ENCODE data around the gene RAB29. TPM values are rescaled to one million over a fixed set of nuclear protein-coding genes. Genes with fewer than 3 reads are reported as not detected.
A peak's percentile ranks its signal among the peaks of the same experiment; 100 is the strongest.

Gene RAB29
- total RNA-seq, 4 donors from 2014 or later = 11.1 to 78.4 (median 14.9) TPM

GRCh38 chr1:205787287-205787916, 12.1 kb upstream of the RAB29 start:
- Histone ChIP-seq H3K9me3 (no peaks in the 10 kb centered on the region), H3K4me3 (no peak overlapping the region), H3K27me3 (no peaks in the 10 kb centered on the region), H3K4me1 (peaks cover 0 to 12% (median 0%) of the 10 kb centered on the region in 4 donors), H3K36me3 (peaks cover 0 to 33% (median 0%) of the 10 kb centered on the region in 3 donors), H3K27ac (no peak overlapping the region)
- TF ChIP-seq POLR2A (IDR thresholded peaks at IDR 0.05) (no peak), EP300 (IDR thresholded peaks at IDR 0.05) (no peak), CTCF (IDR thresholded peaks at IDR 0.05) (no peak)
- WGBS, 2 donors = 75 to 78% methylated on average over 10 of the region's 10 CpGs
- no peak for DNase-seq (ENCODE audit: low spot score in 2 of 2)

GRCh38 chr1:205786601-205787000, 11.3 kb upstream of the RAB29 start:
- no peak for DNase-seq (ENCODE audit: low spot score in 2 of 2)
- peaks cover 0 to 25% (median 0%) of the 10 kb centered on the region in 3 donors for H3K36me3 ChIP-seq
- H3K27ac ChIP-seq = no peak overlapping the region
- TF ChIP-seq POLR2A (IDR thresholded peaks at IDR 0.05) = no peak
- TF ChIP-seq CTCF (IDR thresholded peaks at IDR 0.05) = no peak
- TF ChIP-seq EP300 (IDR thresholded peaks at IDR 0.05) = no peak
- no peak overlapping the region for H3K4me3 ChIP-seq
- H3K4me1 ChIP-seq = peaks cover 0 to 12% (median 0%) of the 10 kb centered on the region in 4 donors
- no peaks in the 10 kb centered on the region for H3K9me3 ChIP-seq
- no peaks in the 10 kb centered on the region for H3K27me3 ChIP-seq
- WGBS, 2 donors = 52 to 66% methylated on average over 4 of the region's 4 CpGs

- 91 to 94% methylated on average over 9 of the region's 9 CpGs for WGBS, 2 donors
- DNase-seq (ENCODE audit: low spot score in 2 of 2) = no peak
- peaks cover 0 to 12% (median 0%) of the 10 kb centered on the region in 4 donors for H3K4me1 ChIP-seq
- no peaks in the 10 kb centered on the region for H3K9me3 ChIP-seq
- H3K36me3 ChIP-seq = peaks cover 0 to 13% (median 0%) of the 10 kb centered on the region in 3 donors
- no peak overlapping the region for H3K4me3 ChIP-seq
- no peaks in the 10 kb centered on the region for H3K27me3 ChIP-seq
- TF ChIP-seq POLR2A (IDR thresholded peaks at IDR 0.05) (no peak), EP300 (IDR thresholded peaks at IDR 0.05) (no peak), CTCF (IDR thresholded peaks at IDR 0.05) (no peak)
- no peak overlapping the region for H3K27ac ChIP-seq
Measured at GRCh38 chr1:205785446-205785845, 10.2 kb upstream of the RAB29 start.

- peaks cover 0 to 12% (median 0%) of the 10 kb centered on the region in 4 donors for H3K4me1 ChIP-seq
- H3K9me3 ChIP-seq = no peaks in the 10 kb centered on the region
- no peaks in the 10 kb centered on the region for H3K27me3 ChIP-seq
- no peaks in the 10 kb centered on the region for H3K36me3 ChIP-seq
- TF ChIP-seq CTCF (IDR thresholded peaks at IDR 0.05) = no peak
- no peak for TF ChIP-seq POLR2A (IDR thresholded peaks at IDR 0.05)
- TF ChIP-seq EP300 (IDR thresholded peaks at IDR 0.05) = no peak
- peak in 1 of 2 donors; percentile 53 for DNase-seq (ENCODE audit: low spot score in 2 of 2)
- H3K27ac ChIP-seq = no peak overlapping the region
- 71 to 86% methylated on average over 4 of the region's 4 CpGs for WGBS, 2 donors
- no peak overlapping the region for H3K4me3 ChIP-seq
Measured at GRCh38 chr1:205783904-205784303, 8.6 kb upstream of the RAB29 start.

GRCh38 chr1:205783433-205783795, 8.1 kb upstream of the RAB29 start:
- H3K4me1 ChIP-seq = peaks cover 0 to 12% (median 0%) of the 10 kb centered on the region in 4 donors
- TF ChIP-seq EP300 (IDR thresholded peaks at IDR 0.05) (no peak), CTCF (IDR thresholded peaks at IDR 0.05) (no peak), POLR2A (IDR thresholded peaks at IDR 0.05) (no peak)
- no peak overlapping the region for H3K27ac ChIP-seq

More at GRCh38 chr1:205783433-205783795, 8.1 kb upstream of the RAB29 start:
- no peak for DNase-seq (ENCODE audit: low spot score in 2 of 2)
- H3K9me3 ChIP-seq = no peaks in the 10 kb centered on the region
- H3K36me3 ChIP-seq = no peaks in the 10 kb centered on the region
- no peak overlapping the region for H3K4me3 ChIP-seq
- no peaks in the 10 kb centered on the region for H3K27me3 ChIP-seq
